Astrocyte of the spinal cord (primary cell): ENCODE results near the gene RAB8B.

Experiments used
- DNase-seq: peaks from one replicate; pipeline ENCODE4 v3.0.0; 2011; ENCODE audit warnings: low read depth, low spot score
- H3K4me3 ChIP-seq: 2 replicates; pipeline ENCODE4 v1.5.1; 2011; ENCODE audit warnings: low read depth, mild to moderate bottlenecking, low read length, moderate library complexity
- CTCF ChIP-seq: IDR thresholded peaks from 2 replicates; pipeline ENCODE4 v1.5.1; 2012; ENCODE audit warnings: low read depth, mild to moderate bottlenecking, low read length, inconsistent platforms
- in situ Hi-C: cut with HindIII; loops from 2 replicates; pipeline ENCODE4 v1.10.0; 2017; ENCODE audit warnings: low sequenced_read_pairs

The RAB8B gene

GRCh38 chr15:63211092-63211490, 21.7 kb downstream of the RAB8B start:
- in situ Hi-C loops, result no loop called here
- no peak for TF ChIP-seq CTCF
- no peak overlapping the region for H3K4me3 ChIP-seq
- DNase-seq, result no peak

- H3K4me3 ChIP-seq, result no peak overlapping the region
- no peak for TF ChIP-seq CTCF
- in situ Hi-C loops, result no loop called here
- no peak for DNase-seq
Observed at GRCh38 chr15:63211549-63211948, 22.1 kb downstream of the RAB8B start.

- no peak overlapping the region for H3K4me3 ChIP-seq
- in situ Hi-C loops, result no loop called here
- no peak for TF ChIP-seq CTCF
- peak; percentile 34 for DNase-seq
Observed at GRCh38 chr15:63212050-63213004, 22.9 kb downstream of the RAB8B start.

- in situ Hi-C loops, result no loop called here
- peak; percentile 75 for DNase-seq
- H3K4me3 ChIP-seq, result no peak overlapping the region
- TF ChIP-seq CTCF, result no peak
Observed at GRCh38 chr15:63218100-63218808, 28.8 kb downstream of the RAB8B start.

- no peak overlapping the region for H3K4me3 ChIP-seq
- in situ Hi-C loops, result no loop called here
- no peak for TF ChIP-seq CTCF
- no peak for DNase-seq
Observed at GRCh38 chr15:63219196-63219710, 29.8 kb downstream of the RAB8B start.

GRCh38 chr15:63221346-63221745, 31.9 kb downstream of the RAB8B start:
- no peak for TF ChIP-seq CTCF
- DNase-seq, result no peak
- no peak overlapping the region for H3K4me3 ChIP-seq
- in situ Hi-C loops, result no loop called here
